ENCODE data around the gene SMOC2.

DNA sequence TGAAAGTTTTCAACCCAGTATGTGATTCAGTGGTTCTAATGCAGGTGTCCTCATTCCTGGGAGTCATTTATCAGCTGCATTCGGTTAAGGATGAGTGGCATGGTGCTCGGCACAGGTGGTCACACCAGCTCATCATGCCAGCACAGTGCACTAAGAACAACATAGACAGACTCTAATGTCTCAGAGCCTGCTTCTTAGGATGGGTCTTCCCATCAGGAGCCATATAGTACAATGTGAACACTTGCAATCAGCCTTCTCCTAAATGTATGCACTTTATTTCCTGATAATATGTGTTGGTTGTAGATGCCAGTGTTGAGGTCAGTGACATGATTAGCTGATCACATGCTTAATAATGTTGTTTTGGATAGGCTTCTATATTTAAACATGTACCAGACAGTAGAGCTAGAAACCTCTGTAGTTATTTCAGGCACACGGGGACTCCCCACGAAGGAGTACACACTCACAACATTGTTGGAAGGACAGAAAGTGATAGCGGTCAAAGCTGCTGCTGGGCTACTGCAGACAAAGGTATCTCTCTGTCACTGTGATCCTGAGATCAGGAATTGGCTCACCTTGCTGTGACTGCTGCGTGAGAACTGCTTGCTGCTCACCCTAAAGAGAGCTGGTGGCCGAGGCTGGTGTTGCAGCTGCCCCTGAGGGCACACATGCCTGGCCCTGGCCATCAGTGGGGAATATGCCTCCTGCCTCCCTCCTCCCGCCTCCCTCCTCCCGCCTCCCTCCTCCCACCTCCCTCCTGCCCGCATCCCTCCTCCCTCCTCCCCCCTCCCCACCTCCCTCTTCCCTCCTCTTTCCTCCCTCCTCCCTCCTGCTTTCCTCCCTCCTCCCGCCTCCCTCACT is 195.4 kb downstream of the SMOC2 start:
- TF ChIP-seq CTCF (IDR thresholded peaks at IDR 0.05 in 2 of 3, conservative IDR thresholded peaks at IDR 0.05 in 1 of 3; ENCODE audit: borderline replicate concordance in 1 of 3, insufficient read depth in 1 of 3, low read depth in 2 of 3, low read length in 2 of 3), result no peak; a peak in 1 of 6 replicates
- TF ChIP-seq RAD21 (IDR thresholded peaks at IDR 0.05; ENCODE audit: low read depth), result no peak
- no peak for TF ChIP-seq EZH2phosphoT487 (IDR thresholded peaks at IDR 0.05; ENCODE audit: borderline replicate concordance)
- TF ChIP-seq, protein P1, sequence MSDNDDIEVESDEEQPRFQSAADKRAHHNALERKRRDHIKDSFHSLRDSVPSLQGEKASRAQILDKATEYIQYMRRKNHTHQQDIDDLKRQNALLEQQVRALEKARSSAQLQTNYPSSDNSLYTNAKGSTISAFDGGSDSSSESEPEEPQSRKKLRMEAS (IDR thresholded peaks at IDR 0.05), result no peak
- no peak for TF ChIP-seq EZH2 (IDR thresholded peaks at IDR 0.05)
- TF ChIP-seq ATF3 (IDR thresholded peaks at IDR 0.05), result no peak
- no peak for TF ChIP-seq REST (IDR thresholded peaks at IDR 0.05; ENCODE audit: low read depth)
- no peak for TF ChIP-seq POLR2A (IDR thresholded peaks at IDR 0.05; ENCODE audit: borderline replicate concordance, extremely low read depth, insufficient read depth, insufficient read length)
- no peak for TF ChIP-seq POLR2AphosphoS5 (IDR thresholded peaks at IDR 0.05; ENCODE audit: low read depth, low read length)
- TF ChIP-seq TCF7L2 (IDR thresholded peaks at IDR 0.05; ENCODE audit: borderline replicate concordance, extremely low read depth, insufficient read depth, insufficient read length), result no peak
- no peak for TF ChIP-seq ZBTB33 (IDR thresholded peaks at IDR 0.05; ENCODE audit: extremely low read depth, insufficient replicate concordance, low read length)
- no peak for TF ChIP-seq CEBPB (IDR thresholded peaks at IDR 0.05; ENCODE audit: low read depth)
